B cell (primary cell): ENCODE data around the gene ZNF570. TPM values are rescaled to one million over a fixed set of nuclear protein-coding genes. Genes with fewer than 3 reads are reported as not detected.

Experiments
- ATAC-seq: fragments of 200-7000 bp; cut with Tn5 transposase; one replicate; pipeline ENCODE4 v1.10.0; 2021; ENCODE audit warnings: low read depth, mild to moderate bottlenecking, moderate number of reproducible peaks, moderate library complexity
- CTCF ChIA-PET: fragments of 350-600 bp; sonication (Branson Sonifier 250); formaldehyde crosslinking; loops from one replicate; lab custom pipeline; 2021; ENCODE audit warnings: antibody characterized with exemption, inconsistent platforms; lab: Charles Lee
- POLR2A ChIA-PET: fragments of 350-600 bp; sonication (Branson Sonifier 250); formaldehyde crosslinking; loops from one replicate; lab custom pipeline; 2021; ENCODE audit warnings: antibody characterized with exemption; lab: Charles Lee
- DNase-seq: peaks from one replicate; pipeline ENCODE4 v3.0.0; 2013
- H2AFZ ChIP-seq: 2 replicates; pipeline ENCODE4 v1.6.1; 2012; ENCODE audit warnings: mild to moderate bottlenecking, low read depth, low read length; ENCODE audit not compliant: insufficient read depth, poor library complexity, severe bottlenecking
- H3K27ac ChIP-seq, 2 donors: 1 replicate in 1 of 2; 2 replicates in 1 of 2; pipeline ENCODE4 v1.5.1; 2012 to 2013; ENCODE audit warnings: low read length in 2 of 2, mild to moderate bottlenecking in 2 of 2, moderate library complexity in 1 of 2
- H3K27me3 ChIP-seq, 4 experiments: fragments of 200-600 bp in 1 of 4; sonication (generic) in 1 of 4; replicated peaks in 1 of 4; 1 replicate in 2 of 4; 2 replicates in 2 of 4; pipeline versions ENCODE4 v1.6.1 to v1.7.0; 2013 to 2016; ENCODE audit warnings: low read length in 3 of 4, mild to moderate bottlenecking in 2 of 4, mixed read lengths in 1 of 4, moderate library complexity in 1 of 4; ENCODE audit not compliant: insufficient read depth in 4 of 4, control insufficient read depth in 3 of 4; ENCODE audit errors: control extremely low read depth in 1 of 4
- H3K36me3 ChIP-seq, 2 experiments: replicated peaks in 1 of 2; 1 replicate in 1 of 2; 2 replicates in 1 of 2; pipeline versions ENCODE4 v1.6.1 to v1.7.1; 2013; ENCODE audit warnings: low read length in 1 of 2; ENCODE audit not compliant: insufficient read depth in 2 of 2, control insufficient read depth in 1 of 2; ENCODE audit errors: control extremely low read depth in 1 of 2, extremely low read depth in 1 of 2
- H3K4me1 ChIP-seq, 2 donors: fragments of 200-600 bp in 1 of 2; sonication (generic) in 1 of 2; 1 replicate in 1 of 2; 2 replicates in 1 of 2; pipeline versions ENCODE4 v1.5.1 to v1.6.1; 2013 to 2017; ENCODE audit warnings: low read length in 2 of 2; ENCODE audit not compliant: control insufficient read depth in 2 of 2, insufficient read depth in 2 of 2
- H3K4me2 ChIP-seq: replicated peaks from 2 replicates; pipeline ENCODE3; 2012; ENCODE audit warnings: mild to moderate bottlenecking, low read depth, low read length; ENCODE audit not compliant: poor library complexity, severe bottlenecking
- H3K4me3 ChIP-seq, 5 experiments: fragments of 200-600 bp in 1 of 5; sonication (generic) in 1 of 5; 1 replicate in 3 of 5; 2 replicates in 2 of 5; pipeline versions ENCODE4 v1.5.1 to v1.7.0; 2011 to 2016; ENCODE audit warnings: low read length in 4 of 5, mild to moderate bottlenecking in 4 of 5, low read depth in 2 of 5, control low read depth in 1 of 5, moderate library complexity in 1 of 5; ENCODE audit not compliant: insufficient read depth in 1 of 5; ENCODE audit errors: control extremely low read depth in 1 of 5, extremely low read depth in 1 of 5
- H3K79me2 ChIP-seq: fragments of 200-600 bp; sonication (generic); one replicate; pipeline ENCODE4 v1.6.0; 2016; ENCODE audit warnings: low read length; ENCODE audit not compliant: control insufficient read depth, insufficient read depth
- H3K9ac ChIP-seq: fragments of 200-600 bp; sonication (generic); 2 replicates; pipeline ENCODE4 v1.6.1; 2017; ENCODE audit warnings: mild to moderate bottlenecking, low read length, moderate library complexity
- H3K9me3 ChIP-seq, 3 donors: one replicate each; pipeline versions ENCODE4 v1.6.1 to v1.7.1; 2013; ENCODE audit warnings: low read length in 2 of 3; ENCODE audit not compliant: control insufficient read depth in 2 of 3, insufficient read depth in 1 of 3; ENCODE audit errors: control extremely low read depth in 1 of 3
- H4K20me1 ChIP-seq: 2 replicates; pipeline ENCODE4 v1.6.0; 2012; ENCODE audit warnings: mild to moderate bottlenecking, low read length; ENCODE audit not compliant: insufficient read depth, control insufficient read depth, poor library complexity, severe bottlenecking
- H3K27ac Mint-ChIP-seq: one replicate; pipeline ENCODE4 v1.8.0; 2021; ENCODE audit warnings: mixed read lengths
- H3K27me3 Mint-ChIP-seq: one replicate; pipeline ENCODE4 v1.8.0; 2021; ENCODE audit warnings: mixed read lengths
- H3K4me1 Mint-ChIP-seq: one replicate; pipeline ENCODE4 v1.8.0; 2021; ENCODE audit warnings: mixed read lengths
- H3K4me3 Mint-ChIP-seq: one replicate; pipeline ENCODE4 v1.8.0; 2021; ENCODE audit warnings: mixed read lengths
- H3K9me3 Mint-ChIP-seq: one replicate; pipeline ENCODE4 v1.8.0; 2022; ENCODE audit warnings: mixed read lengths; ENCODE audit not compliant: insufficient read depth
- EZH2 ChIP-seq: IDR thresholded peaks from 2 replicates; pipeline ENCODE4 v1.6.1; 2012; ENCODE audit warnings: borderline replicate concordance, low read depth, mild to moderate bottlenecking, moderate library complexity, low read length; ENCODE audit not compliant: insufficient read depth, poor library complexity, severe bottlenecking
- WGBS: methylation state at CpG from one replicate; pipeline ENCODE4 v1.1.5; 2013; ENCODE audit warnings: missing lambda C conversion rate; ENCODE audit not compliant: insufficient coverage; 5-methylcytosine and 5-hydroxymethylcytosine counted together
- intact Hi-C: fragments of 100-400 bp; cut with micrococcal nuclease; formaldehyde crosslinking; loops from one replicate; pipeline ENCODE4 v1.10.0; 2022
- polyA plus RNA-seq: library from polyadenylated mRNA; depleted of rRNA; stranded (reverse); fragments of >200 nt; gene quantifications from 2 replicates; pipeline ENCODE4 v1.2.3, GENCODE V29; 2012
- total RNA-seq, 2 donors: library from RNA; stranded (reverse); fragments of 120-200 nt in 1 of 2; gene quantifications; 1 replicate in 1 of 2; 2 replicates in 1 of 2; pipeline versions ENCODE4 v1.2.3 to v1.2.4, GENCODE V29; 2013 to 2022
- TF ChIP-seq, protein P1 (sequence below): fragments of 200-600 bp; IDR thresholded peaks from one replicate; pipeline ENCODE4 v1.8.0; 2022; ENCODE audit warnings: antibody characterized with exemption, mild to moderate bottlenecking

Gene ZNF570
- total and polyA plus RNA-seq, 2 donors (not counting 1 experiment from before 2014, with no cell fraction given) = 1.9 to 8.9 TPM

DNA sequence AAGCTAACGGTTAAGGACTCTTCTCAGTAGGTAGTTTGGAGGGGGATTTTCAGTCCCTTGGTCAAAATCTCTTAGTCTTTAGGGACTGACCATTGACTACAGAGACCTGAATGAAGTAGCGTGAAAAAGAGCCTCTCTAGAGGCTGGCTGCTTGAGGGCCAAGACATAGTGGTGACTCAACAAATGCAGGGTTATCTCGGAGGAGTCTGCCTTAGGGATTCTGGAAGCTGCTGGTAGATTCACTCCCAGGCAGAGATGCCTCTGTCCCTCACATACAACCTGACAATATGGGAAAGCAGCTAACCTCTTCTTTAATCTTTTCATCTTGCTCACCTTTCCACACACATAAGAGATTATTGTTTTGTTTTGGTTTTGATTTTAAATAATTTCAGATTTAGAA lies 42.7 kb downstream of the ZNF570 start:
- Mint-ChIP-seq H3K9me3 (peaks cover 9% of the 10 kb centered on the region), H3K27me3 (no peaks in the 10 kb centered on the region), H3K4me3 (no peak overlapping the region), H3K4me1 (no peaks in the 10 kb centered on the region), H3K27ac (no peak overlapping the region)
- peaks cover 7 to 8% of the 10 kb centered on the region in 2 experiments for H3K36me3 ChIP-seq
- peaks cover 6 to 8% of the 10 kb centered on the region in 2 donors for H3K4me1 ChIP-seq
- H3K9me3 ChIP-seq = peaks cover 0 to 16% (median 11%) of the 10 kb centered on the region in 3 donors
- 90% methylated on average over 2 of the region's 3 CpGs for WGBS
- intact Hi-C loops = no loop called here
- H3K4me2 ChIP-seq = no peak overlapping the region
- no peak overlapping the region for H3K27ac ChIP-seq
- no peak for DNase-seq
- no peaks in the 10 kb centered on the region for H3K27me3 ChIP-seq
- H4K20me1 ChIP-seq = no peaks in the 10 kb centered on the region
- H3K79me2 ChIP-seq = no peaks in the 10 kb centered on the region
- ATAC-seq = no peak
- TF ChIP-seq, protein P1, sequence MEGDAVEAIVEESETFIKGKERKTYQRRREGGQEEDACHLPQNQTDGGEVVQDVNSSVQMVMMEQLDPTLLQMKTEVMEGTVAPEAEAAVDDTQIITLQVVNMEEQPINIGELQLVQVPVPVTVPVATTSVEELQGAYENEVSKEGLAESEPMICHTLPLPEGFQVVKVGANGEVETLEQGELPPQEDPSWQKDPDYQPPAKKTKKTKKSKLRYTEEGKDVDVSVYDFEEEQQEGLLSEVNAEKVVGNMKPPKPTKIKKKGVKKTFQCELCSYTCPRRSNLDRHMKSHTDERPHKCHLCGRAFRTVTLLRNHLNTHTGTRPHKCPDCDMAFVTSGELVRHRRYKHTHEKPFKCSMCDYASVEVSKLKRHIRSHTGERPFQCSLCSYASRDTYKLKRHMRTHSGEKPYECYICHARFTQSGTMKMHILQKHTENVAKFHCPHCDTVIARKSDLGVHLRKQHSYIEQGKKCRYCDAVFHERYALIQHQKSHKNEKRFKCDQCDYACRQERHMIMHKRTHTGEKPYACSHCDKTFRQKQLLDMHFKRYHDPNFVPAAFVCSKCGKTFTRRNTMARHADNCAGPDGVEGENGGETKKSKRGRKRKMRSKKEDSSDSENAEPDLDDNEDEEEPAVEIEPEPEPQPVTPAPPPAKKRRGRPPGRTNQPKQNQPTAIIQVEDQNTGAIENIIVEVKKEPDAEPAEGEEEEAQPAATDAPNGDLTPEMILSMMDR = no peak
- no peak for TF ChIP-seq EZH2
- H3K4me3 ChIP-seq = no peak overlapping the region
- ChIA-PET POLR2A (no interaction called here), CTCF (interaction anchor here (0.6 kb wide), 1 partner anchor 40 kb away, joined by 3 read pairs; no protein-coding TSS in a partner anchor)
- H3K9ac ChIP-seq = no peak overlapping the region
- H2AFZ ChIP-seq = no peak overlapping the region

DNA sequence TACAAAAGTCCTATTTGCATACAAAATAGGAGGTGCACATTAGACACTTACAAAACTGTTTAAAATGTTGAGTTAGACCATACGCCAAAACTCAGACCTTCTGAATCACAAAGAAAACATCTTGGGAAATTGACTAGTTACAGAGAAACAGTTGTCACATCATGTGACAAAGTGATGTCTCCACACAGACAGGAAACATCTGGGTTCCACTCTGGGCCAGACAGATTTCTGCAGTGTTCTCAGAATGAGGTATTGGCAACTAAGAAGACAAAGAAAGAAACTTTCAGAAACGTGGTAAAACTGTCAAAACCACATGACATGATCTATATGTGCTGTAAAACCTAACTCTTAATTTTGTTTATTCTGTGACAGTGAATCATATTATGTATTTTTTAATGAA lies 44.2 kb downstream of the ZNF570 start:
- H3K27me3 Mint-ChIP-seq = no peaks in the 10 kb centered on the region
- Histone ChIP-seq H3K9me3 (peaks cover 0 to 23% (median 10%) of the 10 kb centered on the region in 3 donors), H3K79me2 (no peaks in the 10 kb centered on the region), H3K36me3 (peaks cover 7 to 8% of the 10 kb centered on the region in 2 experiments), H3K27me3 (no peaks in the 10 kb centered on the region), H2AFZ (no peak overlapping the region), H3K4me1 (no peaks in the 10 kb centered on the region), H3K27ac (no peak overlapping the region), H3K4me3 (no peak overlapping the region), H3K9ac (no peak overlapping the region), H3K4me2 (no peak overlapping the region), H4K20me1 (no peaks in the 10 kb centered on the region)
- ChIA-PET POLR2A (no interaction called here), CTCF (no interaction called here)
- TF ChIP-seq EZH2 = no peak
- TF ChIP-seq, protein P1 = no peak
- peaks cover 9% of the 10 kb centered on the region for H3K9me3 Mint-ChIP-seq
- DNase-seq (no peak), ATAC-seq (no peak)
- no peaks in the 10 kb centered on the region for H3K4me1 Mint-ChIP-seq
- 0% methylated on average over 1 of the region's 2 CpGs for WGBS
- no peak overlapping the region for H3K4me3 Mint-ChIP-seq
- intact Hi-C loops = no loop called here
- no peak overlapping the region for H3K27ac Mint-ChIP-seq
